HL-60 (cell line): ENCODE measurements around the gene FAM81B.

Experiments
- DNase-seq, 2 experiments: peaks; one replicate each; pipeline ENCODE4 v3.0.0-alpha.2; 2010 to 2020; ENCODE audit warnings: low read depth in 1 of 2, low spot score in 1 of 2
- H3K27ac ChIP-seq: fragments of 250-450 bp; sonication (Bioruptor Pico); replicated peaks from 2 replicates; pipeline ENCODE4 v1.5.1; 2020; ENCODE audit warnings: mild to moderate bottlenecking, moderate library complexity
- H3K27me3 ChIP-seq: fragments of 250-450 bp; sonication (Bioruptor Pico); 2 replicates; pipeline ENCODE4 v1.5.1; 2021; ENCODE audit warnings: mild to moderate bottlenecking, moderate library complexity; ENCODE audit not compliant: insufficient read depth, poor library complexity, severe bottlenecking
- H3K4me3 ChIP-seq: replicated peaks from 2 replicates; pipeline ENCODE4 v1.5.1; 2011; ENCODE audit warnings: mild to moderate bottlenecking, control low read depth, low read length; ENCODE audit not compliant: insufficient read depth
- GABPA ChIP-seq: IDR thresholded peaks from 2 replicates; pipeline ENCODE4 v1.6.1; 2012; ENCODE audit warnings: low read depth
- POLR2AphosphoS5 ChIP-seq: IDR thresholded peaks from 2 replicates; pipeline ENCODE4 v1.6.1; 2012; ENCODE audit warnings: low read depth
- SPI1 ChIP-seq: IDR thresholded peaks from 2 replicates; pipeline ENCODE4 v1.6.1; 2012; ENCODE audit warnings: low read depth, mild to moderate bottlenecking, borderline replicate concordance
- TF ChIP-seq, protein P1 (sequence below): IDR thresholded peaks from 2 replicates; pipeline ENCODE4 v1.6.1; 2012; ENCODE audit warnings: low read depth; ENCODE audit not compliant: insufficient replicate concordance
- TF ChIP-seq, protein P2 (sequence below): IDR thresholded peaks from one replicate; pipeline ENCODE4 v1.5.1; 2011; ENCODE audit warnings: low read length, control low read depth, inconsistent platforms; ENCODE audit not compliant: insufficient read depth

The FAM81B gene

GRCh38 chr5:95439801-95440493 lies 48.8 kb downstream of the FAM81B start:
- no peak for DNase-seq
- Histone ChIP-seq H3K27ac (no peak overlapping the region), H3K4me3 (no peak overlapping the region), H3K27me3 (no peaks in the 10 kb centered on the region)
- TF ChIP-seq, protein P1, sequence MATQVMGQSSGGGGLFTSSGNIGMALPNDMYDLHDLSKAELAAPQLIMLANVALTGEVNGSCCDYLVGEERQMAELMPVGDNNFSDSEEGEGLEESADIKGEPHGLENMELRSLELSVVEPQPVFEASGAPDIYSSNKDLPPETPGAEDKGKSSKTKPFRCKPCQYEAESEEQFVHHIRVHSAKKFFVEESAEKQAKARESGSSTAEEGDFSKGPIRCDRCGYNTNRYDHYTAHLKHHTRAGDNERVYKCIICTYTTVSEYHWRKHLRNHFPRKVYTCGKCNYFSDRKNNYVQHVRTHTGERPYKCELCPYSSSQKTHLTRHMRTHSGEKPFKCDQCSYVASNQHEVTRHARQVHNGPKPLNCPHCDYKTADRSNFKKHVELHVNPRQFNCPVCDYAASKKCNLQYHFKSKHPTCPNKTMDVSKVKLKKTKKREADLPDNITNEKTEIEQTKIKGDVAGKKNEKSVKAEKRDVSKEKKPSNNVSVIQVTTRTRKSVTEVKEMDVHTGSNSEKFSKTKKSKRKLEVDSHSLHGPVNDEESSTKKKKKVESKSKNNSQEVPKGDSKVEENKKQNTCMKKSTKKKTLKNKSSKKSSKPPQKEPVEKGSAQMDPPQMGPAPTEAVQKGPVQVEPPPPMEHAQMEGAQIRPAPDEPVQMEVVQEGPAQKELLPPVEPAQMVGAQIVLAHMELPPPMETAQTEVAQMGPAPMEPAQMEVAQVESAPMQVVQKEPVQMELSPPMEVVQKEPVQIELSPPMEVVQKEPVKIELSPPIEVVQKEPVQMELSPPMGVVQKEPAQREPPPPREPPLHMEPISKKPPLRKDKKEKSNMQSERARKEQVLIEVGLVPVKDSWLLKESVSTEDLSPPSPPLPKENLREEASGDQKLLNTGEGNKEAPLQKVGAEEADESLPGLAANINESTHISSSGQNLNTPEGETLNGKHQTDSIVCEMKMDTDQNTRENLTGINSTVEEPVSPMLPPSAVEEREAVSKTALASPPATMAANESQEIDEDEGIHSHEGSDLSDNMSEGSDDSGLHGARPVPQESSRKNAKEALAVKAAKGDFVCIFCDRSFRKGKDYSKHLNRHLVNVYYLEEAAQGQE: no peak
- TF ChIP-seq, protein P2, sequence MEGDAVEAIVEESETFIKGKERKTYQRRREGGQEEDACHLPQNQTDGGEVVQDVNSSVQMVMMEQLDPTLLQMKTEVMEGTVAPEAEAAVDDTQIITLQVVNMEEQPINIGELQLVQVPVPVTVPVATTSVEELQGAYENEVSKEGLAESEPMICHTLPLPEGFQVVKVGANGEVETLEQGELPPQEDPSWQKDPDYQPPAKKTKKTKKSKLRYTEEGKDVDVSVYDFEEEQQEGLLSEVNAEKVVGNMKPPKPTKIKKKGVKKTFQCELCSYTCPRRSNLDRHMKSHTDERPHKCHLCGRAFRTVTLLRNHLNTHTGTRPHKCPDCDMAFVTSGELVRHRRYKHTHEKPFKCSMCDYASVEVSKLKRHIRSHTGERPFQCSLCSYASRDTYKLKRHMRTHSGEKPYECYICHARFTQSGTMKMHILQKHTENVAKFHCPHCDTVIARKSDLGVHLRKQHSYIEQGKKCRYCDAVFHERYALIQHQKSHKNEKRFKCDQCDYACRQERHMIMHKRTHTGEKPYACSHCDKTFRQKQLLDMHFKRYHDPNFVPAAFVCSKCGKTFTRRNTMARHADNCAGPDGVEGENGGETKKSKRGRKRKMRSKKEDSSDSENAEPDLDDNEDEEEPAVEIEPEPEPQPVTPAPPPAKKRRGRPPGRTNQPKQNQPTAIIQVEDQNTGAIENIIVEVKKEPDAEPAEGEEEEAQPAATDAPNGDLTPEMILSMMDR: no peak
- TF ChIP-seq SPI1 (no peak), POLR2AphosphoS5 (no peak), GABPA (no peak)

DNA sequence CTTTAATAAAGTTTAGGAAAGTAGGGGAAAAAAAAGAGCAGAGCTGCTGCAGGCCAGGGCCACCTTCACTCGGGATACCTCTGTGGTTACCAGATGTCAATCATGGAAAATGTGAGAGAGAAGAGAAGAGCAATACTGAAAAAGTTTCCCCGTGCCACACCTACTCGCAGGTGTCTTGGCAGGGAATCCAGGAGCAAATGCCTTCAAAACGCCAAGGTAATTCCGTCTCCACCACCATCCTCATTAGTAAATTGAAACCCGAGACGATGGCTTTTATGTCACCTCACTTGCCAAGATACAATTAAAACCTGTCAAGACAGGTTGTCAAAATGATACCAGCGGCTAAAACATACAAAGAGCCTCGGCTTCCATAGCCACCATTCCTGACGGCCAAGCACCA lies 49.7 kb downstream of the FAM81B start:
- TF ChIP-seq, protein P1: no peak
- TF ChIP-seq, protein P2: no peak
- no peak for TF ChIP-seq SPI1
- TF ChIP-seq GABPA: no peak
- no peak for DNase-seq
- Histone ChIP-seq H3K4me3 (no peak overlapping the region), H3K27me3 (no peaks in the 10 kb centered on the region), H3K27ac (no peak overlapping the region)

- no peak for DNase-seq
- Histone ChIP-seq H3K4me3 (no peak overlapping the region), H3K27me3 (no peaks in the 10 kb centered on the region), H3K27ac (no peak overlapping the region)
- TF ChIP-seq, protein P2: no peak
Measured at GRCh38 chr5:95441636-95442035, 50.5 kb downstream of the FAM81B start.

DNA sequence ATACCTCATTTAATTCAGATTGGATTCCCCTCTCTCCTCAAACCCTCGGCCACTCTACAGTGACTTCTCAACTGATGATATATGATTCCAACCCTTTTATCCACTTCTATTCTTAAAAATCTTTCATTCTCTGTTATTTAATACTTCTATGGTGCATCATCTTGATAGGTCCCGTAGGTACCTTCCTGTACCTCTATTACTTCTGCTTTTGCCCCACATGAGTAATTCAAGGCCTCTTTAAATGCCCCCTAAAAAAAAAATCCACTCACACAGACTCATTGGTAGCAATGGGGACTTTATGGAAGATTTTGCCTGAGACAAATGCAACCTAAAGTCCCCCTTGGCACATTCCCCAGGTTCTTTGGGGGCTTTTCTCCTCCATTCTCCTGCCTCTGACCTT lies 54.3 kb downstream of the FAM81B start:
- no peaks in the 10 kb centered on the region for H3K27me3 ChIP-seq
- no peak for DNase-seq
- TF ChIP-seq, protein P1: no peak
- TF ChIP-seq POLR2AphosphoS5: no peak
- TF ChIP-seq, protein P2: no peak
- TF ChIP-seq GABPA: no peak
- no peak for TF ChIP-seq SPI1
- no peak overlapping the region for H3K4me3 ChIP-seq
- H3K27ac ChIP-seq: no peak overlapping the region
